ENCODE measurements around the gene ZNF783.

DNA sequence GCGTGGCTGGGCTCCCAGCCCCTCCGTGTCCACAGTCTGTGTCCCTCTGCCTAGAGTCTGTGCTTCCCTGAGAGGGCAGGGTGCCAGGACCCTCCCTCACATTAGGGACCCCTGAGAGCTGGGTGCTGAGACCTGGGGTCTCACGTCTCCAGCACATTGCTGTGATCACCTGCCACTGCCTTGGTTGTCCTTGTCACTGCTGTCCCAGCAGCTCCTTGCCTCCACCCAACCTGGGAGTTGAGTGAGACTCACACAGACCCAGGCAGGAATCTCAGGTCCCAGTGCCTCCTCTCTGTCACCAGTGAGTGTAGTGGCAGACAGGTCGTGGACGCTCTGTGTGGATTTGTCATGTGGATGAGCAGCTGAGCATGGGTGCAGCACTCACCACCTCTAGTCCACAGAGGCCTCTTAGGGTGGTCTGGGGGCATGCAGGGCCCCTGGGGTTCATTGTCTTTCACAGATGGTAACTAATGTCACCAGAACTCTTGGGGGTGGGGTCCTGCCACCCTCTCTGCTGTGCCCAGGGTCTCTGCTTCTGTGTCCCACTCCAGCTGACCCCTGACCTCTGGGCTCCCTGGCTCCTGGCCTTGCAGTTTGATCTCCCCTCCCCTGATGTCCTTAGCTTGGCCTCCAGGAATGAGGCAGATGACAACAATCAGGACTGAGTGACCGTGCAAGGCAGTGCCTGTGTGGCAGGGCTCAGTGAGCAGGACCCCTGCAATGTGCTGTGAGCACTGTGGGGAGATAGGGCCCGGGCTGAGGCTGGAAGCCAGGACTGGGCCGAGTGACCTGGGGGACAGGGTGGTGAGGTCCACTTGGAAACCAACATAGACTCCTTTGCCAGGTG is 18.9 kb downstream of the ZNF783 start:
- TF ChIP-seq, protein P1, sequence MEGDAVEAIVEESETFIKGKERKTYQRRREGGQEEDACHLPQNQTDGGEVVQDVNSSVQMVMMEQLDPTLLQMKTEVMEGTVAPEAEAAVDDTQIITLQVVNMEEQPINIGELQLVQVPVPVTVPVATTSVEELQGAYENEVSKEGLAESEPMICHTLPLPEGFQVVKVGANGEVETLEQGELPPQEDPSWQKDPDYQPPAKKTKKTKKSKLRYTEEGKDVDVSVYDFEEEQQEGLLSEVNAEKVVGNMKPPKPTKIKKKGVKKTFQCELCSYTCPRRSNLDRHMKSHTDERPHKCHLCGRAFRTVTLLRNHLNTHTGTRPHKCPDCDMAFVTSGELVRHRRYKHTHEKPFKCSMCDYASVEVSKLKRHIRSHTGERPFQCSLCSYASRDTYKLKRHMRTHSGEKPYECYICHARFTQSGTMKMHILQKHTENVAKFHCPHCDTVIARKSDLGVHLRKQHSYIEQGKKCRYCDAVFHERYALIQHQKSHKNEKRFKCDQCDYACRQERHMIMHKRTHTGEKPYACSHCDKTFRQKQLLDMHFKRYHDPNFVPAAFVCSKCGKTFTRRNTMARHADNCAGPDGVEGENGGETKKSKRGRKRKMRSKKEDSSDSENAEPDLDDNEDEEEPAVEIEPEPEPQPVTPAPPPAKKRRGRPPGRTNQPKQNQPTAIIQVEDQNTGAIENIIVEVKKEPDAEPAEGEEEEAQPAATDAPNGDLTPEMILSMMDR (IDR thresholded peaks at IDR 0.05), result no peak
- no peak for TF ChIP-seq POLR2A (IDR thresholded peaks at IDR 0.05)

All from prostate gland (tissue), 2 donors.